ENCODE results near the gene NAE1.
"Not testable (repeated sequence)": the region's sequence is repeated elsewhere in the genome, so short reads cannot be mapped to it uniquely, and the experiment has no call there.

DNA sequence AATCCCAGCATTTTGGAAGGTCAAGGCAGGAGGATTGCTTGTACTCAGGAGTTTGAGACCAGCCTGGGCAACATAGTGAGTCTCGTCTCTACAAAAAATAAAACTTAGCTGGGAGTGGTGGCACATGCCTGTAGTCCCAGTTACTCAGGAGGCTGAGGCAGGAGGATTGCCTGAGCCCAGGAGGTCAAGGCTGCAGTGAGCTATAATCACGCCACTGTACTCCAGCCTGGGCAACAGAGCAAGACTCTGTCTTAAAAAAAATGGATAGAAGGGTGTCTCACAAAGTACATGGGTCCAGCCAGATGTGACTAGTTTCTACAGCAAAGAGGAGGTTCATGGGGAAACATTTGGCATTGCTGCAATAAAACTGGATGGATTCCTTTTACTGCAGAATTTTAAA lies 40.6 kb upstream of the NAE1 start:
- TF ChIP-seq EZH2 (IDR thresholded peaks at IDR 0.05; ENCODE audit: borderline replicate concordance, low read length), result not testable (repeated sequence)
- TF ChIP-seq, protein P1, sequence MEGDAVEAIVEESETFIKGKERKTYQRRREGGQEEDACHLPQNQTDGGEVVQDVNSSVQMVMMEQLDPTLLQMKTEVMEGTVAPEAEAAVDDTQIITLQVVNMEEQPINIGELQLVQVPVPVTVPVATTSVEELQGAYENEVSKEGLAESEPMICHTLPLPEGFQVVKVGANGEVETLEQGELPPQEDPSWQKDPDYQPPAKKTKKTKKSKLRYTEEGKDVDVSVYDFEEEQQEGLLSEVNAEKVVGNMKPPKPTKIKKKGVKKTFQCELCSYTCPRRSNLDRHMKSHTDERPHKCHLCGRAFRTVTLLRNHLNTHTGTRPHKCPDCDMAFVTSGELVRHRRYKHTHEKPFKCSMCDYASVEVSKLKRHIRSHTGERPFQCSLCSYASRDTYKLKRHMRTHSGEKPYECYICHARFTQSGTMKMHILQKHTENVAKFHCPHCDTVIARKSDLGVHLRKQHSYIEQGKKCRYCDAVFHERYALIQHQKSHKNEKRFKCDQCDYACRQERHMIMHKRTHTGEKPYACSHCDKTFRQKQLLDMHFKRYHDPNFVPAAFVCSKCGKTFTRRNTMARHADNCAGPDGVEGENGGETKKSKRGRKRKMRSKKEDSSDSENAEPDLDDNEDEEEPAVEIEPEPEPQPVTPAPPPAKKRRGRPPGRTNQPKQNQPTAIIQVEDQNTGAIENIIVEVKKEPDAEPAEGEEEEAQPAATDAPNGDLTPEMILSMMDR (IDR thresholded peaks at IDR 0.05; ENCODE audit: low read length), result not testable (repeated sequence)
